Liver (tissue), 9 donors: ENCODE measurements around the gene ARID3B. TPM values are rescaled to one million over a fixed set of nuclear protein-coding genes. Genes with fewer than 3 reads are reported as not detected.

Experiments used
- DNase-seq: peaks from one replicate; pipeline ENCODE4 v3.0.0-alpha.2; 2017; ENCODE audit warnings: low spot score
- H3K27ac ChIP-seq, 2 donors: one replicate each; pipeline ENCODE4 v1.7.0; 2013; ENCODE audit warnings: inconsistent platforms in 2 of 2, low read length in 2 of 2, control low read depth in 1 of 2, low read depth in 1 of 2, mild to moderate bottlenecking in 1 of 2
- H3K27me3 ChIP-seq, 4 donors: one replicate each; pipeline versions ENCODE4 v1.6.1 to v1.7.0; 2013; ENCODE audit warnings: low read length in 3 of 4, inconsistent platforms in 1 of 4, mild to moderate bottlenecking in 1 of 4, moderate library complexity in 1 of 4; ENCODE audit not compliant: control insufficient read depth in 4 of 4, insufficient read depth in 4 of 4
- H3K36me3 ChIP-seq, 4 donors: one replicate each; pipeline versions ENCODE4 v1.6.1 to v1.7.0; 2013; ENCODE audit warnings: low read length in 3 of 4, mild to moderate bottlenecking in 3 of 4, low read depth in 1 of 4, moderate library complexity in 1 of 4; ENCODE audit not compliant: control insufficient read depth in 4 of 4, insufficient read depth in 3 of 4
- H3K4me1 ChIP-seq, 4 donors: one replicate each; pipeline versions ENCODE4 v1.6.1 to v1.7.0; 2013; ENCODE audit warnings: low read length in 3 of 4, mild to moderate bottlenecking in 3 of 4, moderate library complexity in 1 of 4; ENCODE audit not compliant: control insufficient read depth in 4 of 4, insufficient read depth in 4 of 4
- H3K4me3 ChIP-seq, 3 donors: one replicate each; pipeline versions ENCODE4 v1.6.1 to v1.7.0; 2013; ENCODE audit warnings: low read length in 3 of 3, control low read depth in 1 of 3, low read depth in 1 of 3, mild to moderate bottlenecking in 1 of 3
- H3K9ac ChIP-seq, 2 donors: one replicate each; pipeline ENCODE4 v1.7.0; 2013; ENCODE audit warnings: low read length in 2 of 2, mild to moderate bottlenecking in 2 of 2, moderate library complexity in 2 of 2, control low read depth in 1 of 2, low read depth in 1 of 2
- H3K9me3 ChIP-seq, 4 donors: one replicate each; pipeline versions ENCODE4 v1.6.1 to v1.7.0; 2013; ENCODE audit warnings: low read length in 3 of 4; ENCODE audit not compliant: control insufficient read depth in 4 of 4
- EGR1 ChIP-seq, 2 donors: IDR thresholded peaks; 2 replicates each; pipeline ENCODE4 v1.6.1; 2016 to 2018; ENCODE audit warnings: antibody characterized with exemption in 2 of 2, low read depth in 2 of 2
- FOXA2 ChIP-seq: IDR thresholded peaks from 2 replicates; pipeline ENCODE4 v1.6.1; 2016; ENCODE audit warnings: antibody characterized with exemption
- GABPA ChIP-seq, 2 donors: IDR thresholded peaks in 1 of 2; conservative IDR thresholded peaks in 1 of 2; 2 replicates each; pipeline ENCODE4 v1.6.1; 2016; ENCODE audit warnings: antibody characterized with exemption in 2 of 2, mild to moderate bottlenecking in 1 of 2, moderate library complexity in 1 of 2
- HNF4A ChIP-seq, 2 donors: conservative IDR thresholded peaks; 2 replicates each; pipeline ENCODE4 v1.6.1; 2016; ENCODE audit warnings: antibody characterized with exemption in 2 of 2, mild to moderate bottlenecking in 2 of 2
- HNF4G ChIP-seq: IDR thresholded peaks from 2 replicates; pipeline ENCODE4 v1.6.1; 2016; ENCODE audit warnings: antibody characterized with exemption
- JUND ChIP-seq, 2 donors: IDR thresholded peaks; 2 replicates each; pipeline ENCODE4 v1.6.1; 2016; ENCODE audit warnings: antibody characterized with exemption in 2 of 2
- NR2F2 ChIP-seq: IDR thresholded peaks from 2 replicates; pipeline ENCODE4 v1.6.1; 2016; ENCODE audit warnings: antibody characterized with exemption
- RAD21 ChIP-seq, 2 donors: IDR thresholded peaks; 2 replicates each; pipeline ENCODE4 v1.6.1; 2016; ENCODE audit warnings: antibody characterized with exemption in 2 of 2, mild to moderate bottlenecking in 2 of 2
- RXRA ChIP-seq, 2 donors: IDR thresholded peaks; 2 replicates each; pipeline ENCODE4 v1.6.1; 2017 to 2018; ENCODE audit warnings: antibody characterized with exemption in 2 of 2, mild to moderate bottlenecking in 1 of 2
- SP1 ChIP-seq: IDR thresholded peaks from 2 replicates; pipeline ENCODE4 v1.6.1; 2018; ENCODE audit warnings: antibody characterized with exemption, mild to moderate bottlenecking
- YY1 ChIP-seq: IDR thresholded peaks from 2 replicates; pipeline ENCODE4 v1.6.1; 2016; ENCODE audit warnings: antibody characterized with exemption, mild to moderate bottlenecking
- WGBS: extraction: QIAGEN DNeasy Blood & Tissue Kit; methylation state at CpG from one replicate; pipeline ENCODE4 v1.1.7; 2013; 5-methylcytosine and 5-hydroxymethylcytosine counted together
- polyA plus RNA-seq, 2 donors: library from polyadenylated mRNA; stranded (reverse) in 1 of 2; unstranded in 1 of 2; fragments of 200-250 nt in 1 of 2; fragments of >200 nt in 1 of 2; fragmentation: Nextera tagmentation in 1 of 2; extraction: Ambion mirVana in 1 of 2; gene quantifications; one replicate each; pipeline versions ENCODE4 v1.2.1 to v1.2.3, GENCODE V29; 2013 to 2015
- total RNA-seq, 2 donors: library from RNA; depleted of rRNA; stranded (reverse); fragments of >200 nt; gene quantifications; one replicate each; pipeline ENCODE4 v1.2.3, GENCODE V29; 2014
- TF ChIP-seq, protein P1 (sequence below): fragments of 150-350 bp; IDR thresholded peaks from 2 replicates; pipeline ENCODE4 v1.5.1; 2017; ENCODE audit warnings: improper control_type of control experiment, low read depth, low read length; ENCODE audit not compliant: missing input control
- TF ChIP-seq, protein P2 (sequence below): IDR thresholded peaks from 2 replicates; pipeline ENCODE4 v1.6.1; 2016; ENCODE audit warnings: antibody characterized with exemption
- TF ChIP-seq, protein P3 (sequence below): IDR thresholded peaks from 2 replicates; pipeline ENCODE4 v1.6.1; 2016; ENCODE audit warnings: antibody characterized with exemption, mild to moderate bottlenecking
- TF ChIP-seq, protein P4 (sequence below): IDR thresholded peaks from 2 replicates; pipeline ENCODE4 v1.6.1; 2016; ENCODE audit warnings: antibody characterized with exemption
- donor health status: healthy.
- donor health status: healthy.
- donor health status: healthy.
- donor health status: healthy.
- donor health status: healthy.

ARID3B gene
- total and polyA plus RNA-seq, 4 donors, result 1.4 to 6.6 (median 2.7) TPM

DNA sequence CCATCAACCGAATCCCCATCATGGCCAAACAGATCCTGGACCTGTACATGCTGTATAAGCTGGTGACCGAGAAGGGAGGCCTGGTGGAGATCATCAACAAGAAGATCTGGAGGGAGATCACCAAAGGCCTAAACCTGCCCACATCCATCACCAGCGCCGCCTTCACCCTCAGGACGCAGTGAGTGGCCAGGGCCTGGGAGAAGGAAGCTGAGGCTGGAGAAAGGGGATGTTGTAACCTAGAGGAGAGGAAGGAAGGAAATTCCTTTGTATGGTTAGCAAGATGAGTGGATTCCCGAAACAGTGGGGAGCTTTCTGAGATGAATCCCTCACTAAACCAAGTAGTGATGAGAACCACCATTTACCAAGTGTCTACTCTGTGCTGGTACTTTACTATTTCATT is 48.8 kb downstream of the ARID3B start (continued):
- TF ChIP-seq, protein P1, sequence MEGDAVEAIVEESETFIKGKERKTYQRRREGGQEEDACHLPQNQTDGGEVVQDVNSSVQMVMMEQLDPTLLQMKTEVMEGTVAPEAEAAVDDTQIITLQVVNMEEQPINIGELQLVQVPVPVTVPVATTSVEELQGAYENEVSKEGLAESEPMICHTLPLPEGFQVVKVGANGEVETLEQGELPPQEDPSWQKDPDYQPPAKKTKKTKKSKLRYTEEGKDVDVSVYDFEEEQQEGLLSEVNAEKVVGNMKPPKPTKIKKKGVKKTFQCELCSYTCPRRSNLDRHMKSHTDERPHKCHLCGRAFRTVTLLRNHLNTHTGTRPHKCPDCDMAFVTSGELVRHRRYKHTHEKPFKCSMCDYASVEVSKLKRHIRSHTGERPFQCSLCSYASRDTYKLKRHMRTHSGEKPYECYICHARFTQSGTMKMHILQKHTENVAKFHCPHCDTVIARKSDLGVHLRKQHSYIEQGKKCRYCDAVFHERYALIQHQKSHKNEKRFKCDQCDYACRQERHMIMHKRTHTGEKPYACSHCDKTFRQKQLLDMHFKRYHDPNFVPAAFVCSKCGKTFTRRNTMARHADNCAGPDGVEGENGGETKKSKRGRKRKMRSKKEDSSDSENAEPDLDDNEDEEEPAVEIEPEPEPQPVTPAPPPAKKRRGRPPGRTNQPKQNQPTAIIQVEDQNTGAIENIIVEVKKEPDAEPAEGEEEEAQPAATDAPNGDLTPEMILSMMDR, result no peak
- TF ChIP-seq, protein P2, sequence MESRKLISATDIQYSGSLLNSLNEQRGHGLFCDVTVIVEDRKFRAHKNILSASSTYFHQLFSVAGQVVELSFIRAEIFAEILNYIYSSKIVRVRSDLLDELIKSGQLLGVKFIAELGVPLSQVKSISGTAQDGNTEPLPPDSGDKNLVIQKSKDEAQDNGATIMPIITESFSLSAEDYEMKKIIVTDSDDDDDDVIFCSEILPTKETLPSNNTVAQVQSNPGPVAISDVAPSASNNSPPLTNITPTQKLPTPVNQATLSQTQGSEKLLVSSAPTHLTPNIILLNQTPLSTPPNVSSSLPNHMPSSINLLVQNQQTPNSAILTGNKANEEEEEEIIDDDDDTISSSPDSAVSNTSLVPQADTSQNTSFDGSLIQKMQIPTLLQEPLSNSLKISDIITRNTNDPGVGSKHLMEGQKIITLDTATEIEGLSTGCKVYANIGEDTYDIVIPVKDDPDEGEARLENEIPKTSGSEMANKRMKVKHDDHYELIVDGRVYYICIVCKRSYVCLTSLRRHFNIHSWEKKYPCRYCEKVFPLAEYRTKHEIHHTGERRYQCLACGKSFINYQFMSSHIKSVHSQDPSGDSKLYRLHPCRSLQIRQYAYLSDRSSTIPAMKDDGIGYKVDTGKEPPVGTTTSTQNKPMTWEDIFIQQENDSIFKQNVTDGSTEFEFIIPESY, result no peak

DNA sequence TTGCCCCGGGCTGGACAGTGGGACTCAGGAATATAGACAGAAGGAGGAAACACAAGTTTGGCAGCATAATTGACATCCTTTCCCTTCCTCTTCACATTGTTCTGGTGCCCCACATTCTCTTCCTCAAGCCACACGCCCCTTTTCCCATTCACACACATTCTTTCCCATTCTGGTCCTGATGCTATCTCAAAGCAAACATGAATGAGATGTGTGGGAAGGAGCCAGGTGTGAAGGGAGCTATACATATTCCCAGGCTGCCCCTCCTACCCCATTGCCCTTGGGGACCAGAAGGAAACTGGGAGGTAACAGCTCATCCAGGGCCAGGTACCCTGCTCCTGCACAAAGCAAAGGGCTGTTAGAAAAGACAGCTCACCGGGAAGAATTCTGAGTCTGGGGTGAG is 51.2 kb downstream of the ARID3B start:
- H3K9ac ChIP-seq, result no peak overlapping the region
- DNase-seq, result no peak
- no peaks in the 10 kb centered on the region for H3K27me3 ChIP-seq
- TF ChIP-seq HNF4G, result no peak
- TF ChIP-seq FOXA2, result no peak
- TF ChIP-seq YY1, result no peak
- no peak for TF ChIP-seq RAD21 (IDR thresholded peaks at IDR 0.05)
- TF ChIP-seq JUND (IDR thresholded peaks at IDR 0.05), result no peak
- TF ChIP-seq EGR1 (IDR thresholded peaks at IDR 0.05; ENCODE audit: low read depth in 2 of 2), result no peak
- peaks cover 0 to 29% (median 17%) of the 10 kb centered on the region in 4 donors for H3K36me3 ChIP-seq
- no peak overlapping the region for H3K27ac ChIP-seq
- no peaks in the 10 kb centered on the region for H3K9me3 ChIP-seq
- H3K4me3 ChIP-seq, result no peak overlapping the region
- H3K4me1 ChIP-seq, result no peaks in the 10 kb centered on the region
- 91% methylated on average over 3 of the region's 3 CpGs for WGBS

DNA sequence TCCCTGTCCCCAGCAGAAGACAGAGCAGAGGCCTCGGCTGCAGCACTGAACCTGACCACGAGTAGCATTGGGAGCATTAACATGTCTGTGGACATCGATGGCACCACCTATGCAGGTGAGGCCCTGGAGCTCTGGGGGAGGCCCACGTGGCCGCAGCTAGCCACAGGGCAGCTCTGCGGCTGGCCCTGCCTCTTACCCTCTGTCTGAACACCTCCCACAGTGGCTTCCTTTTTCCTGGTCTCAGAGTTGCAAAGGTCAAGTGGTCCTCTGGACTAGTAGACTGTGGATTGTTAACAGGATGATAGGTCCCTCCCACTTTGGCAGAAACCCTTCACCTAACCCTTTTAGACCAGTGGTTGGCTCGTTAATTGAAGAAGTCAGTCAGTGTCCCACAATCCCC is 52.1 kb downstream of the ARID3B start:
- 88% methylated on average over 7 of the region's 7 CpGs for WGBS

More for the DNA sequence above, 52.1 kb downstream of the ARID3B start:
- DNase-seq, result no peak
- H3K9ac ChIP-seq, result no peak overlapping the region
- no peaks in the 10 kb centered on the region for H3K9me3 ChIP-seq
- TF ChIP-seq JUND (IDR thresholded peaks at IDR 0.05) (no peak), HNF4A (conservative IDR thresholded peaks at IDR 0.05) (no peak), NR2F2 (no peak), YY1 (no peak), FOXA2 (no peak), GABPA (IDR thresholded peaks at IDR 0.05 in 1 of 2, conservative IDR thresholded peaks at IDR 0.05 in 1 of 2) (no peak), SP1 (no peak), RXRA (IDR thresholded peaks at IDR 0.05) (no peak), HNF4G (no peak)
- TF ChIP-seq, protein P3, sequence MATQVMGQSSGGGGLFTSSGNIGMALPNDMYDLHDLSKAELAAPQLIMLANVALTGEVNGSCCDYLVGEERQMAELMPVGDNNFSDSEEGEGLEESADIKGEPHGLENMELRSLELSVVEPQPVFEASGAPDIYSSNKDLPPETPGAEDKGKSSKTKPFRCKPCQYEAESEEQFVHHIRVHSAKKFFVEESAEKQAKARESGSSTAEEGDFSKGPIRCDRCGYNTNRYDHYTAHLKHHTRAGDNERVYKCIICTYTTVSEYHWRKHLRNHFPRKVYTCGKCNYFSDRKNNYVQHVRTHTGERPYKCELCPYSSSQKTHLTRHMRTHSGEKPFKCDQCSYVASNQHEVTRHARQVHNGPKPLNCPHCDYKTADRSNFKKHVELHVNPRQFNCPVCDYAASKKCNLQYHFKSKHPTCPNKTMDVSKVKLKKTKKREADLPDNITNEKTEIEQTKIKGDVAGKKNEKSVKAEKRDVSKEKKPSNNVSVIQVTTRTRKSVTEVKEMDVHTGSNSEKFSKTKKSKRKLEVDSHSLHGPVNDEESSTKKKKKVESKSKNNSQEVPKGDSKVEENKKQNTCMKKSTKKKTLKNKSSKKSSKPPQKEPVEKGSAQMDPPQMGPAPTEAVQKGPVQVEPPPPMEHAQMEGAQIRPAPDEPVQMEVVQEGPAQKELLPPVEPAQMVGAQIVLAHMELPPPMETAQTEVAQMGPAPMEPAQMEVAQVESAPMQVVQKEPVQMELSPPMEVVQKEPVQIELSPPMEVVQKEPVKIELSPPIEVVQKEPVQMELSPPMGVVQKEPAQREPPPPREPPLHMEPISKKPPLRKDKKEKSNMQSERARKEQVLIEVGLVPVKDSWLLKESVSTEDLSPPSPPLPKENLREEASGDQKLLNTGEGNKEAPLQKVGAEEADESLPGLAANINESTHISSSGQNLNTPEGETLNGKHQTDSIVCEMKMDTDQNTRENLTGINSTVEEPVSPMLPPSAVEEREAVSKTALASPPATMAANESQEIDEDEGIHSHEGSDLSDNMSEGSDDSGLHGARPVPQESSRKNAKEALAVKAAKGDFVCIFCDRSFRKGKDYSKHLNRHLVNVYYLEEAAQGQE, result no peak
- TF ChIP-seq, protein P2, result no peak
- TF ChIP-seq, protein P4, sequence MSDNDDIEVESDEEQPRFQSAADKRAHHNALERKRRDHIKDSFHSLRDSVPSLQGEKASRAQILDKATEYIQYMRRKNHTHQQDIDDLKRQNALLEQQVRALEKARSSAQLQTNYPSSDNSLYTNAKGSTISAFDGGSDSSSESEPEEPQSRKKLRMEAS, result no peak
- H3K27ac ChIP-seq, result no peak overlapping the region
- no peaks in the 10 kb centered on the region for H3K27me3 ChIP-seq
- H3K36me3 ChIP-seq, result peaks cover 0 to 25% (median 17%) of the 10 kb centered on the region in 4 donors
- peaks cover 0 to 4% (median 3%) of the 10 kb centered on the region in 4 donors for H3K4me1 ChIP-seq
- no peak overlapping the region for H3K4me3 ChIP-seq
